ENCODE results near the gene DYNC1I1. TPM values are rescaled to one million over a fixed set of nuclear protein-coding genes. Genes with fewer than 3 reads are reported as not detected.

The DYNC1I1 gene
- total RNA-seq, 1 experiment from 2014 or later: 3.2 TPM

- TF ChIP-seq CTCF (conservative IDR thresholded peaks at IDR 0.05): no peak
- H3K4me1 Mint-ChIP-seq: peaks cover 23 to 26% of the 10 kb centered on the region in 2 experiments
- peak overlapping the region in 2 of 3 experiments; percentile 13 to 71; a peak in 1 of 7 replicates for H3K27ac Mint-ChIP-seq
- Histone ChIP-seq H3K23me2 (ENCODE audit: insufficient read length, low read depth, low read length, poor library complexity, severe bottlenecking) (no peaks in the 10 kb centered on the region), H3K9me3 (ENCODE audit: control insufficient read depth, low read depth, low read length) (no peaks in the 10 kb centered on the region), H2BK120ac (ENCODE audit: low read depth, low read length, poor library complexity, severe bottlenecking) (no peak overlapping the region), H3T11ph (ENCODE audit: low read length) (no peak overlapping the region), H3K79me1 (ENCODE audit: insufficient read depth, low read depth, low read length, poor library complexity, severe bottlenecking) (no peaks in the 10 kb centered on the region), H2BK15ac (ENCODE audit: low read depth, low read length) (no peak overlapping the region), H3K79me2 (ENCODE audit: insufficient read depth, low read length) (no peaks in the 10 kb centered on the region), H3K27me3 (ENCODE audit: insufficient read depth, low read length) (no peaks in the 10 kb centered on the region), H2BK20ac (ENCODE audit: low read depth, low read length, poor library complexity, severe bottlenecking) (no peak overlapping the region), H2BK12ac (ENCODE audit: insufficient read length, low read depth, low read length) (no peak overlapping the region), H3K18ac (ENCODE audit: insufficient read length, low read depth, low read length) (no peak overlapping the region), H3K4me2 (ENCODE audit: insufficient read depth, insufficient read length, low read length) (no peak overlapping the region), H3K4ac (ENCODE audit: low read depth, low read length) (no peak overlapping the region), H4K8ac (replicated peaks; ENCODE audit: insufficient read length, low read depth, low read length) (no peak overlapping the region), H2AK5ac (ENCODE audit: insufficient read length, low read length) (no peak overlapping the region), H4K5ac (ENCODE audit: insufficient read length, low read depth, low read length) (no peak overlapping the region), H3K4me1 (ENCODE audit: insufficient read depth, low read length) (no peaks in the 10 kb centered on the region), H4K91ac (ENCODE audit: insufficient read length, low read depth, low read length) (no peak overlapping the region), H3K9ac (ENCODE audit: extremely low read depth, insufficient read length, low read length) (no peak overlapping the region), H2AFZ (ENCODE audit: low read length) (no peak overlapping the region), H4K20me1 (ENCODE audit: control insufficient read depth, insufficient read depth, insufficient read length) (no peaks in the 10 kb centered on the region), H3K27ac (ENCODE audit: insufficient read length, low read depth, low read length) (no peak overlapping the region), H2BK5ac (ENCODE audit: insufficient read length, low read length) (no peak overlapping the region), H3K56ac (ENCODE audit: insufficient read length, low read depth, low read length) (no peak overlapping the region), H3K23ac (ENCODE audit: insufficient read length, low read depth, low read length) (no peak overlapping the region), H3K14ac (ENCODE audit: insufficient read depth, low read length) (no peak overlapping the region)
- DNase-seq: no peak
- no peaks in the 10 kb centered on the region for H3K9me3 Mint-ChIP-seq
- no CpG with 5 or more reads among the region's 1 CpG for WGBS (ENCODE audit: extremely low coverage, insufficient read length, low lambda C conversion rate)
- H3K36me3 Mint-ChIP-seq (ENCODE audit: insufficient read depth in 1 of 3, low read depth in 3 of 3): no peaks in the 10 kb centered on the region
- H3K4me3 Mint-ChIP-seq: no peak overlapping the region
- peaks cover 5% of the 10 kb centered on the region; the same call in 1 of the 2 replicates for H3K27me3 Mint-ChIP-seq (ENCODE audit: low read depth)
Observed at GRCh38 chr7:96067321-96067720, 295.0 kb downstream of the DYNC1I1 start.
